Measurements from ENCODE around the gene POU2AF2. TPM values are rescaled to one million over a fixed set of nuclear protein-coding genes. Genes with fewer than 3 reads are reported as not detected.

The POU2AF2 gene
- total RNA-seq, 1 experiment from 2014 or later = not detected

GRCh38 chr11:111205632-111206385 lies 39.7 kb upstream of the POU2AF2 start:
- peaks cover 11% of the 10 kb centered on the region for H3F3A ChIP-seq (ENCODE audit: insufficient read depth, low read depth)
- DNase-seq = no peak
- POLR2A ChIA-PET (ENCODE audit: unreplicated experiment) = no interaction called here
- H4K20me1 ChIP-seq (ENCODE audit: insufficient read depth) = no peaks in the 10 kb centered on the region
- no peak overlapping the region; the same call in 1 of the 2 replicates for H3K4me2 ChIP-seq
- TF ChIP-seq CTCF (conservative IDR thresholded peaks at IDR 0.05) (no peak), EZH2 (IDR thresholded peaks at IDR 0.05; ENCODE audit: low read depth) (no peak)
- intact Hi-C loops (cut with micrococcal nuclease; ENCODE audit: unreplicated experiment) = no loop called here
- H3K9me3 ChIP-seq (ENCODE audit: insufficient read depth, low read depth) = no peaks in the 10 kb centered on the region
- H3K4me3 ChIP-seq = no peak overlapping the region
- H3K36me3 ChIP-seq (ENCODE audit: low read depth) = no peaks in the 10 kb centered on the region
- peaks cover 18% of the 10 kb centered on the region for H3K4me1 ChIP-seq (replicated peaks; ENCODE audit: insufficient read depth)
- no TSS peak for BruUV-seq (replicated peaks)
- peak overlapping the region; percentile 56; the same call in 1 of the 2 replicates for H3K27ac ChIP-seq
- H3K9me2 ChIP-seq (ENCODE audit: insufficient read depth) = no peaks in the 10 kb centered on the region
- H2AFZ ChIP-seq = no peak overlapping the region
- CTCF ChIA-PET = no interaction called here
- no peaks in the 10 kb centered on the region for H3K79me2 ChIP-seq (ENCODE audit: low read depth)
- H3K27me3 ChIP-seq (ENCODE audit: insufficient read depth, low read depth) = no peaks in the 10 kb centered on the region

GRCh38 chr11:111206472-111206871 lies 39.1 kb upstream of the POU2AF2 start:
- H3K27me3 ChIP-seq (ENCODE audit: insufficient read depth, low read depth) = no peaks in the 10 kb centered on the region
- H3K27ac ChIP-seq = peak overlapping the region; percentile 56
- no TSS peak for BruUV-seq (replicated peaks)
- no peaks in the 10 kb centered on the region for H3K36me3 ChIP-seq (ENCODE audit: low read depth)
- peak overlapping the region; percentile 31 for H3K4me2 ChIP-seq
- ChIA-PET POLR2A (ENCODE audit: unreplicated experiment) (no interaction called here), CTCF (no interaction called here)
- H3K79me2 ChIP-seq (ENCODE audit: low read depth) = no peaks in the 10 kb centered on the region
- no peak for TF ChIP-seq EZH2 (IDR thresholded peaks at IDR 0.05; ENCODE audit: low read depth)
- TF ChIP-seq CTCF (conservative IDR thresholded peaks at IDR 0.05) = no peak
- H3F3A ChIP-seq (ENCODE audit: insufficient read depth, low read depth) = peaks cover 11% of the 10 kb centered on the region
- no peaks in the 10 kb centered on the region for H4K20me1 ChIP-seq (ENCODE audit: insufficient read depth)
- intact Hi-C loops (cut with micrococcal nuclease; ENCODE audit: unreplicated experiment) = no loop called here
- H3K4me1 ChIP-seq (replicated peaks; ENCODE audit: insufficient read depth) = peaks cover 18% of the 10 kb centered on the region
- peak overlapping the region; percentile 71 for H2AFZ ChIP-seq
- no peaks in the 10 kb centered on the region for H3K9me2 ChIP-seq (ENCODE audit: insufficient read depth)
- DNase-seq = peak in 1 of 2 experiments; percentile 75
- H3K4me3 ChIP-seq = no peak overlapping the region
- H3K9me3 ChIP-seq (ENCODE audit: insufficient read depth, low read depth) = no peaks in the 10 kb centered on the region

- no peaks in the 10 kb centered on the region for H4K20me1 ChIP-seq (ENCODE audit: insufficient read depth)
- H3K4me1 ChIP-seq (replicated peaks; ENCODE audit: insufficient read depth) = peaks cover 18% of the 10 kb centered on the region
- no peaks in the 10 kb centered on the region for H3K9me3 ChIP-seq (ENCODE audit: insufficient read depth, low read depth)
- CTCF ChIA-PET = no interaction called here
- peak overlapping the region; percentile 56 for H3K27ac ChIP-seq
- no peaks in the 10 kb centered on the region for H3K9me2 ChIP-seq (ENCODE audit: insufficient read depth)
- no peaks in the 10 kb centered on the region for H3K27me3 ChIP-seq (ENCODE audit: insufficient read depth, low read depth)
- H3K4me3 ChIP-seq = no peak overlapping the region
- intact Hi-C loops (cut with micrococcal nuclease; ENCODE audit: unreplicated experiment) = no loop called here
- peaks cover 11% of the 10 kb centered on the region for H3F3A ChIP-seq (ENCODE audit: insufficient read depth, low read depth)
- H3K79me2 ChIP-seq (ENCODE audit: low read depth) = no peaks in the 10 kb centered on the region
- peak overlapping the region; percentile 71; the same call in 1 of the 2 replicates for H2AFZ ChIP-seq
- POLR2A ChIA-PET (ENCODE audit: unreplicated experiment) = no interaction called here
- H3K36me3 ChIP-seq (ENCODE audit: low read depth) = no peaks in the 10 kb centered on the region
- no peak for DNase-seq
- BruUV-seq (replicated peaks) = no TSS peak
- H3K4me2 ChIP-seq = no peak overlapping the region
- TF ChIP-seq CTCF (conservative IDR thresholded peaks at IDR 0.05) (no peak), EZH2 (IDR thresholded peaks at IDR 0.05; ENCODE audit: low read depth) (no peak)
Measured at GRCh38 chr11:111207213-111207612, 38.3 kb upstream of the POU2AF2 start.
